H1 (cell line): ENCODE data around the gene PPP2R2D. TPM values are rescaled to one million over a fixed set of nuclear protein-coding genes. Genes with fewer than 3 reads are reported as not detected.

Source experiments
- BRCA1 ChIP-seq: IDR thresholded peaks from 2 replicates; pipeline ENCODE4 v1.6.1; 2012; ENCODE audit warnings: low read depth, low read length, improper control_type of control experiment
- CBX5 ChIP-seq: fragments of 300-800, 300-1000 bp; sonication (generic); IDR thresholded peaks from 2 replicates; pipeline ENCODE4 v1.7.1; 2016; ENCODE audit warnings: antibody characterized with exemption, low read length, low read depth
- CEBPB ChIP-seq: IDR thresholded peaks from 2 replicates; pipeline ENCODE4 v1.6.1; 2012; ENCODE audit warnings: low read depth, low read length
- CHD2 ChIP-seq: IDR thresholded peaks from 2 replicates; pipeline ENCODE4 v1.6.1; 2012; ENCODE audit warnings: low read length, improper control_type of control experiment
- EP300 ChIP-seq, 2 experiments: IDR thresholded peaks; 1 replicate in 1 of 2; 2 replicates in 1 of 2; pipeline ENCODE4 v1.6.1; 2011 to 2012; ENCODE audit warnings: low read depth in 2 of 2, low read length in 2 of 2, mild to moderate bottlenecking in 2 of 2, borderline replicate concordance in 1 of 2, inconsistent platforms in 1 of 2, moderate library complexity in 1 of 2
- EZH2 ChIP-seq: fragments of 200-600 bp; sonication (generic); IDR thresholded peaks from 2 replicates; pipeline ENCODE4 v1.7.1; 2012; ENCODE audit warnings: low read depth, mild to moderate bottlenecking, moderate library complexity, low read length, inconsistent platforms; ENCODE audit not compliant: severe bottlenecking
- FOSL1 ChIP-seq: IDR thresholded peaks from 2 replicates; pipeline ENCODE4 v1.6.1; 2011; ENCODE audit warnings: mild to moderate bottlenecking, low read depth, low read length, moderate library complexity; ENCODE audit not compliant: insufficient read depth
- JUN ChIP-seq: IDR thresholded peaks from 2 replicates; pipeline ENCODE4 v1.6.1; 2011; ENCODE audit warnings: low read depth, mild to moderate bottlenecking, improper control_type of control experiment, low read length
- MAFK ChIP-seq: IDR thresholded peaks from 2 replicates; pipeline ENCODE4 v1.6.1; 2012; ENCODE audit warnings: low read depth, mild to moderate bottlenecking, improper control_type of control experiment, low read length
- NANOG ChIP-seq: IDR thresholded peaks from 2 replicates; pipeline ENCODE4 v1.6.1; 2011; ENCODE audit warnings: low read length, low read depth, mild to moderate bottlenecking, inconsistent platforms; ENCODE audit not compliant: insufficient read depth, poor library complexity, severe bottlenecking
- POLR2A ChIP-seq, 2 experiments: IDR thresholded peaks; 1 replicate in 1 of 2; 2 replicates in 1 of 2; pipeline ENCODE4 v1.6.1; 2011; ENCODE audit warnings: low read depth in 2 of 2, low read length in 2 of 2, mild to moderate bottlenecking in 2 of 2; ENCODE audit errors: control extremely low read depth in 1 of 2
- RBBP5 ChIP-seq: IDR thresholded peaks from 2 replicates; pipeline ENCODE4 v1.7.1; 2012; ENCODE audit warnings: low read depth, mild to moderate bottlenecking, inconsistent platforms, low read length, moderate library complexity, borderline replicate concordance
- RFX5 ChIP-seq: IDR thresholded peaks from 2 replicates; pipeline ENCODE4 v1.6.1; 2011; ENCODE audit warnings: low read depth, low read length, improper control_type of control experiment, borderline replicate concordance
- RXRA ChIP-seq: IDR thresholded peaks from 2 replicates; pipeline ENCODE4 v1.6.1; 2011; ENCODE audit warnings: low read depth, mild to moderate bottlenecking, low read length, moderate library complexity; ENCODE audit not compliant: insufficient read depth
- SAP30 ChIP-seq: fragments of 300-600 bp; sonication (generic); IDR thresholded peaks from 2 replicates; pipeline ENCODE4 v1.7.1; 2012; ENCODE audit warnings: low read length, moderate library complexity, mild to moderate bottlenecking, inconsistent platforms; ENCODE audit not compliant: insufficient read depth, insufficient replicate concordance
- SIN3A ChIP-seq, 2 experiments: IDR thresholded peaks in 1 of 2; conservative IDR thresholded peaks in 1 of 2; 2 replicates each; pipeline ENCODE4 v1.6.1; 2011 to 2012; ENCODE audit warnings: low read length in 2 of 2, improper control_type of control experiment in 1 of 2, low read depth in 1 of 2, mild to moderate bottlenecking in 1 of 2
- SIRT6 ChIP-seq: IDR thresholded peaks from one replicate; pipeline ENCODE4 v1.7.1; 2012; ENCODE audit warnings: low read length, inconsistent platforms
- SIX5 ChIP-seq: IDR thresholded peaks from 2 replicates; pipeline ENCODE4 v1.6.1; 2011; ENCODE audit warnings: mild to moderate bottlenecking, low read depth, low read length
- SRF ChIP-seq: IDR thresholded peaks from 2 replicates; pipeline ENCODE4 v1.6.1; 2011; ENCODE audit warnings: mild to moderate bottlenecking, low read depth, low read length, moderate library complexity
- TCF12 ChIP-seq: IDR thresholded peaks from 2 replicates; pipeline ENCODE4 v1.6.1; 2011; ENCODE audit warnings: low read depth, mild to moderate bottlenecking, low read length
- TEAD4 ChIP-seq: IDR thresholded peaks from 2 replicates; pipeline ENCODE4 v1.6.1; 2012; ENCODE audit warnings: low read depth, low read length, inconsistent platforms, mixed read lengths
- polyA plus RNA-seq, 7 experiments: library from polyadenylated mRNA; depleted of rRNA in 3 of 7; stranded (reverse) in 5 of 7; unstranded in 2 of 7; fragments of >200 nt in 5 of 7; fragments of 200-250 nt in 2 of 7; gene quantifications; 1 replicate in 5 of 7; 2 replicates in 1 of 7; 4 replicates in 1 of 7; pipeline versions ENCODE4 v1.2.1 to v1.2.3, GENCODE V29; 2011 to 2013; ENCODE audit warnings: missing spikeins in 2 of 7, mixed read lengths in 2 of 7
- total RNA-seq: library from RNA; stranded (reverse); fragmentation: NEBNext Ultra II Directional; extraction: Animal tissue kit (Norgen Biotek cat#: 25700); gene quantifications from 2 replicates; pipeline ENCODE4 v1.2.1, GENCODE V29; 2021
- TF ChIP-seq, protein P1 (sequence below): IDR thresholded peaks from 2 replicates; pipeline ENCODE4 v1.6.1; 2012; ENCODE audit warnings: inconsistent platforms
- TF ChIP-seq, protein P2 (sequence below): IDR thresholded peaks from 2 replicates; pipeline ENCODE4 v1.6.1; 2011; ENCODE audit warnings: low read length, improper control_type of control experiment

Gene PPP2R2D
- total and polyA plus RNA-seq, 2 of the 8 experiments (the other 6 are each of a cell fraction or from before 2014, with no cell fraction given) = 25.4 to 32.8 TPM

GRCh38 chr10:132001238-132001972 lies 100.6 kb downstream of the PPP2R2D start (continued):
- TF ChIP-seq SIX5 (no peak), TCF12 (no peak), CEBPB (no peak), FOSL1 (no peak), CBX5 (no peak), TEAD4 (no peak), RXRA (no peak), RFX5 (no peak), EZH2 (no peak), CHD2 (no peak), BRCA1 (no peak), NANOG (no peak), SRF (no peak), POLR2A (IDR thresholded peaks at IDR 0.05; ENCODE audit: control extremely low read depth in 1 of 2, low read depth in 2 of 2, low read length in 2 of 2) (no peak), SIRT6 (no peak), SIN3A (conservative IDR thresholded peaks at IDR 0.05 in 1 of 2, IDR thresholded peaks at IDR 0.05 in 1 of 2; ENCODE audit: low read depth in 1 of 2, low read length in 2 of 2) (no peak), SAP30 (no peak), EP300 (IDR thresholded peaks at IDR 0.05; ENCODE audit: borderline replicate concordance in 1 of 2, low read depth in 2 of 2, low read length in 2 of 2) (no peak), RBBP5 (no peak), JUN (no peak), MAFK (no peak)
- TF ChIP-seq, protein P1, sequence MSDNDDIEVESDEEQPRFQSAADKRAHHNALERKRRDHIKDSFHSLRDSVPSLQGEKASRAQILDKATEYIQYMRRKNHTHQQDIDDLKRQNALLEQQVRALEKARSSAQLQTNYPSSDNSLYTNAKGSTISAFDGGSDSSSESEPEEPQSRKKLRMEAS = peak; percentile 79
- TF ChIP-seq, protein P2, sequence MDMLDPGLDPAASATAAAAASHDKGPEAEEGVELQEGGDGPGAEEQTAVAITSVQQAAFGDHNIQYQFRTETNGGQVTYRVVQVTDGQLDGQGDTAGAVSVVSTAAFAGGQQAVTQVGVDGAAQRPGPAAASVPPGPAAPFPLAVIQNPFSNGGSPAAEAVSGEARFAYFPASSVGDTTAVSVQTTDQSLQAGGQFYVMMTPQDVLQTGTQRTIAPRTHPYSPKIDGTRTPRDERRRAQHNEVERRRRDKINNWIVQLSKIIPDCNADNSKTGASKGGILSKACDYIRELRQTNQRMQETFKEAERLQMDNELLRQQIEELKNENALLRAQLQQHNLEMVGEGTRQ = peak; percentile 44; the same call in 1 of the 2 replicates
